GM10266 (cell line): Measurements from ENCODE around the gene BACE2.

Experiments
- DNase-seq: peaks from one replicate; pipeline ENCODE4 v3.0.0; 2012; ENCODE audit errors: extremely low spot score
- CTCF ChIP-seq: IDR thresholded peaks from 2 replicates; pipeline ENCODE4 v1.5.1; 2012; ENCODE audit warnings: mild to moderate bottlenecking, low read depth; ENCODE audit not compliant: control insufficient read depth, insufficient read depth; ENCODE audit errors: missing control alignments

Gene BACE2

DNA sequence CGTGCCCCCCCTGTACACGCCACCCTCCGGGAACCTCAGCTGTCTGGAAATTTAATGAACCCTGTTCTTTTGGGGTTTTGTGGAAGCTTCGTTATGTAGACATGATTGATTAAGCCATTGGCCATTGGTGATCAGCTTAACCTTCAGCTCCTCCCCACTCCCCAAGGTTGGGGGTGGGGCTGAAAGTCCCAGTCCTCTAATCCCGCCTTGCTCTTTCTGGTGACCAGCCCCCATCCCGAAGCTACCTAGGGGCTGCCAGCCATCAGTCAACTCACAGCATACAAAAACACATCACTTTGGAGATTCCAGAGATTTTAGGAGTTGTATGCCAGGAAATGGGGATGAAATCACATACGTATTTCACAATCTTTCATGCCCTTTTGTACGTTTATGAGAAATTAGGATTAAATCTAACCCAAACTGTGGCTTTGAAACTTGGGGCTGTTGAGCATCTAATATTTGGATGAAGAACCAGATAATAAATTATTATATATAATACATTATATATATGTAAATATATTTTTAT lies 52.3 kb downstream of the BACE2 start:
- no peak for TF ChIP-seq CTCF
- no peak for DNase-seq

DNA sequence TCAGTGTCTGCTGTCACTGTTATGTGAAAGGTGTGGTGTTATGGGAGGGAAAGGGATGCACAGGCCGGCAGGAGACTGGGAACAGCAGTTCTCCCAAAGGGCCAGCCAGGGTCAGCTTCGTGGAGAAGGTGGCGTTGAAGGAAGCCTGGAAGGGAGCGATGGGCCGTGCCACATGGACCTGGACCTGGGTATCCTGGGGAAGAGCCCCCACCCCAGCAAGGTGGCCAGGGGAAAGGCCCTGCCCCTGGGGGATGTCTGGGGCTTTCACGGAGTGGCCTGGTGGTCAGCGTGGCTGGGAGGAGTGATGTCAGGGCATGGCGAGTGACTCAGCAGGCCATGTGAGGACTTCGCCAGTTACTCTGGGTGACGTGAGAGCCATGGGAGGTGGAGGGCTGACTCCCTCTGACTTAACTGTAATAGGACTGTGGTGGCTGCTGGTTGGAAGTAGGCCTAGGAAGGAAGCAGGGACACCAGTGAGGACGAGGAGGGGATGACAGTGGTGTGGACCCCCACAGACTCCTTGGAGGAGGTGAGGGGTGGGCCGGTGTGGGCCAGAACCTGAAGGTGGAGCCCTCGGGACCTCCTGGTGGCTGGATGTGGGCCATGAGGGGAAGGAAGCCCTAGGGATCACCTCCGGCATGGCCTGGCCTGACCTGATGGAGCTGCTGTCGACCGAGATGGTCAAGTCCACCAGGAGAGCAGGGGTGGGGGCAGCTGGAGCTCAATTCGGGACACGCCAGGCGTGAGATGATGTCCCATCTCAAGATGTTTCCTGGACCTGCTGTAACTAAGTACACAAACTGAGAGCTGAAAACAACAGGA lies 54.5 kb downstream of the BACE2 start:
- DNase-seq, result no peak
- TF ChIP-seq CTCF, result no peak

- DNase-seq, result no peak
- no peak for TF ChIP-seq CTCF
Measured at GRCh38 chr21:41226853-41227252, 58.9 kb downstream of the BACE2 start.

DNA sequence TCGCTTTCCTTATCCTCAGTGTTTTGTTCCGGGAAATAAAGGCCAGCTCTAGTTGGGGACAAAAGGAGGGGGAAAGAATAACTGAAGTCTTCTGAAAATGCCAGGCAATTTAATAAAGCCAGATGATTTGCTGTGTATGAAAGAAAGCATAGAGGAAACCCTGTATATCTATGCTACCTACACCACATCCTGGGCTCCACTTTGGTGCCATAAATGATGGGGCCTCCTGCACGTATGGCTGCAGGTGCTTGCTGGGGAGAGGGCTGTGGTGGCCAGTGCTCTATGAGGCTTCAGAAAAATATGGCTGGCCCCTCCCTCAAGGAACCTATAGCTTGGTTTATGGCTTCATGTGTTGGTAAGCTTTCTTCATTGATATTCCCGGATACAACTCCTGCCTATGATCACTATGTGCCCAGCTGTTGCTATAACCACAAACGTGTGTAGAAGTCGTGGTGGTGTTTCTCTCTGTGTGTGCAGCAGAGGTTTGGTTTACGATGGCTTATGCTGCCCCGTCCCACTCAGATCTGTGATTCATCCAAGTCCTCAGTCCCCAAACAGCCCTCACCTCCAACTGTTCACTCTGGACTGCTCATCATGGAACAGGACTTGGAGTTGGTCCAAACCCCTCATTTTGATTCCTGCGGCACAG lies 59.5 kb downstream of the BACE2 start:
- DNase-seq, result no peak
- TF ChIP-seq CTCF, result no peak

- TF ChIP-seq CTCF, result no peak
- no peak for DNase-seq
Measured at GRCh38 chr21:41228006-41228370, 60.0 kb downstream of the BACE2 start.

DNA sequence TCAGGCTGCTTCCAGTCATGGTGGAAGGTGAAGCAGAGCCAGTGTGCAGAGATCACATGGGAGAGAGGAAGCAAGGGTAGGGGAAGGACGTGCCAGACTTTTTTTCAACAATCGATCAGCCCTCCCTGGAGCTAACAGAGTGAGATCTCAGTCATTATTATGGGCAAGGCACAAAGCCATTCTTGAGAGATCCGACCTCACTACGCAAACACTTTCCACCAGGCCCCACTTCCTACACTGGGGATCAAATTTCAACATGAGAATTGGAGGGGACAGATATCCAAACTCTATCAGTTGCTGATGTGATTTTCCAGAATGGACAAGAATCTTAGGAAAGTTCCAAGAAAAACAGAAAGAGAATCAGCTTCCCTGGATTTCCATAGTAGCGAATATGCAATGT lies 60.5 kb downstream of the BACE2 start:
- TF ChIP-seq CTCF, result no peak
- no peak for DNase-seq

- no peak for DNase-seq
Measured at GRCh38 chr21:41228958-41229357, 61.0 kb downstream of the BACE2 start.

More at GRCh38 chr21:41228958-41229357, 61.0 kb downstream of the BACE2 start:
- no peak for TF ChIP-seq CTCF
